ENCODE results near the gene ARMH3.
"Not testable (repeated sequence)": the region's sequence is repeated elsewhere in the genome, so short reads cannot be mapped to it uniquely, and the experiment has no call there.

The ARMH3 gene

DNA sequence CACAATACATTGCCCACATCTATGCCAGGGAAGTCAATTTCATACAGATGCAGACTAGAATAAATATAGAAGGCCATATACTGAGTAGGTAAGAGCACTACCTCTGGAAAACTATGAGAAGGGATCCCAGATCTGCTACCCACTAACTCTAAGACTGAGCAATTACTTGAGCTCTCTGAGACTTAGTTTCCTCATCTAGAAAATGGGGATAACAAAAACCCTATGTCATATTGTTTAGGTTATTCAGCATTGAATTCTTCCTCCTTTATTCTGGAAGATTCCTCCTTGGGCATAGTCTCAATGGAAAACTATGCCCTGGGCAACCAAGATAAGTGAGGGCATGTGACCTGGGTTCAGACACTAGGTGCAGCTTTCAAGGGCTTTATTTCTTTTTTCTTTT lies 4.0 kb upstream of the ARMH3 start:
- no peak overlapping the region for H3K4me3 ChIP-seq (ENCODE audit: low read length)
- DNase-seq (ENCODE audit: low read depth, low spot score): no peak

DNA sequence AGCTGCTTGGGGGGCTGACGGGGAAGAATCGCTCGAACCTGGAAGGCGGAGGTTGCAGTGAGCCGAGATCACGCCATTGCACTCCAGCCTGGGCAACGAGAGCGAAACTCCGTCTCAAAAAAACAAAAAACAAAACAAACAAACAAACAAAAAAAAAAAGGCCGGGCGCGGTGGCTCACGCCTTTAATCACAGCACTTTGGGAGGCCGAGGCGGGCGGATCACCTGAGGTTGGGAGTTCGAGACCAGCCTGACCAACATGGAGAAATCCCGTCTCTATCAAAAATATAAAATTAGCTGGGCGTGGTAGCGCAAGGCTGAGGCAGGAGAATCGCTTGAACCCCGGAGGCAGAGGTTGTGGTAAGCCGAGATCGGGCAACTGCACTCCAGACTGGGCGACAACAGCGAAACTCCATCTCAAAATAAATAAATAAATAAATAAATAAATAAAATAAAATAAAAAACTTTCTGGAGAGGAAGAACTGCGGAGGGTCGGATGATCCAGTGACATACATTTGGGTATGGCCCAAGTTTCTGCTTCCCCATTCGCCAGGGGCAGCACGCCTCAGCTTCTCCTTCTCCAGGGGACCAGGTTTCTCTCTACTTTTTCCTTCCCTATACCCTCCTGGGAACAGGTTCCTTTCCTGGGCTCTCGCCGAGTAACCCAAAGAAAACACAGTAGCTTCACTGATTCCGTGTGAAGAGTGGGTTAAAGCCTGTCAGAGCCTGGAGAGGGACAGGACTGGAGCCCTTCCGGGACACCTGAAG lies 909 bp downstream of the ARMH3 start:
- not testable (repeated sequence) for DNase-seq (ENCODE audit: low read depth, low spot score)
- peak overlapping the region; percentile 83 for H3K4me3 ChIP-seq (ENCODE audit: low read length)

DNA sequence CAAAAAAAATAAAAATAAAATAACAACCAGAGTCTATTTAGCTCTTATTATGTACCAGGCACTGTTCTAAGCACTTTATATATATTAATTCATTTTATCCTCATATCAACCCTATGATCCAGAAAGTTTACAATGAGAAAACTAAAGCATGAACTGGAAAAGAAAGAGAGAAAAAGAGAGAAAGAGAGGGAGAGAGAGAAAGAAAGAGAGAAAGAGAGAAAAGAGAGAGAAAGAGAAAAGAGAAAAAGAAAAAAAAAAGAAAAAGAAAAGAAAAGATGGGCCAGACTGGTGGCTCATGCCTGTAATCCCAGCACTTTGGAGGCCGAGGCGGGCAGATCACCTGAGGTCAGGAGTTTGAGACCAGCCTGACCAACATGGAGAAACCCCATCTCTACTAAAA lies 9.9 kb downstream of the ARMH3 start:
- no peak for DNase-seq (ENCODE audit: low read depth, low spot score)
- no peak overlapping the region for H3K4me3 ChIP-seq (ENCODE audit: low read length)

DNA sequence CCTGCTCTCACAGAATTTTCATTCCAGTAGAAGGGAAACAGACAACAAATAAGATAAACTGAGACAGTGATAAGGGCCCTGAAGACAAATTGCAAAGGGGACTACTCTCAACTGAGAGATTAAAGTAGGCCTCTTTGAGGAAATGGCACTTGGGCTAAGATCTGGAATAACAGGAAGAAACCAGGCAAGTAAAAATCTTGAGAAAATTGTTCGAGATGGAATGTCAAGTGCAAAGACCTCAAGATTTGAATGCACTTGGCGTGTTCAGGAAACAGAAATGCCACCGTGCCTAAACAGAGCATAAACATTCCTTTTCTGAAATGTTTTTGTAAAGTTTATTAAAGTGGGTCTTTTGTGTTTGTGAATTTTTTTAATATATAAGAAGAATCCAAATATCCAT lies 10.7 kb downstream of the ARMH3 start:
- H3K4me3 ChIP-seq (ENCODE audit: low read length): no peak overlapping the region
- DNase-seq (ENCODE audit: low read depth, low spot score): no peak

GRCh38 chr10:102040305-102041050 lies 15.5 kb downstream of the ARMH3 start:
- no peak for DNase-seq (ENCODE audit: low read depth, low spot score)

DNA sequence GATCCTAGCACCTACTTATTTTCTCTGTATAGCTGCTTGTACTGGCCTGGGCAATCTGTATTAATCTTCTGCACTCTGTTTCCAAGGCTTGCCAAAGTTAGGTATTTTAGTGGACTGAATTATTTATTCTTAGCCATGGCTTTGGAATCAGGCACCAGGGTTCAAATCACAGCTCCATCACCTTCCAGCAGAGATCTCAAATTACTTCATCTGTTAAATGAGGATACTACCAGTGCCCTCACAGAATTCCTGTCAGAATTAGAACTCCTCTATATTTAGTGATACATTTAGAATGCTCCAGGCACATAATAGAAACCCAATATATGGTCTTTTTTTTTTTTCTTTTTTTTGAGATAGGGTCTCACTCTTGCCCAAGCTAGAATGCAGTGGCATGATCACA lies 17.6 kb downstream of the ARMH3 start:
- DNase-seq (ENCODE audit: low read depth, low spot score): no peak
- no peak overlapping the region for H3K4me3 ChIP-seq (ENCODE audit: low read length)

More at GRCh38 chr10:102040305-102041050, 15.5 kb downstream of the ARMH3 start:
- no peak overlapping the region for H3K4me3 ChIP-seq (ENCODE audit: low read length)

- H3K4me3 ChIP-seq (ENCODE audit: low read length); DNase-seq (ENCODE audit: low read depth, low spot score): not testable (repeated sequence)
Measured at GRCh38 chr10:102035807-102036206, 20.2 kb downstream of the ARMH3 start.

DNA sequence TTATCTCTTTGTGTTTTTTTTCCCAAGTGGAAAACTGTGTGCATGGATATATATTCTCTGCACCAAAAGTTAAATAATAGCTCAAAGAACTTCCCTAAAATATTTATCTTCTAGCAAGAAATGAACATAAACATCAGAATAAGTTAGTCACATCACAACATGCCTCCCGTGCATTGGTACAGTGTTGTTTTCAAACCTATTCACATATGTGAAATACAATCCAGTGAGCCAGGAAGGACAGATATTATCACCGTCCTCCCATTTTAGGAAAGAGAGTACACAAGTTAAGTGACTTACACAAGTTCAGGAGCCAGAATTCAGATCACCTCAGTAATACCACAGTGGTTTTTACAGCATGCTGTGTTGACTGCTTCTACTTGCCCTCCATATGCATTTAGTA lies 22.2 kb downstream of the ARMH3 start:
- no peak overlapping the region for H3K4me3 ChIP-seq (ENCODE audit: low read length)
- DNase-seq (ENCODE audit: low read depth, low spot score): no peak

DNA sequence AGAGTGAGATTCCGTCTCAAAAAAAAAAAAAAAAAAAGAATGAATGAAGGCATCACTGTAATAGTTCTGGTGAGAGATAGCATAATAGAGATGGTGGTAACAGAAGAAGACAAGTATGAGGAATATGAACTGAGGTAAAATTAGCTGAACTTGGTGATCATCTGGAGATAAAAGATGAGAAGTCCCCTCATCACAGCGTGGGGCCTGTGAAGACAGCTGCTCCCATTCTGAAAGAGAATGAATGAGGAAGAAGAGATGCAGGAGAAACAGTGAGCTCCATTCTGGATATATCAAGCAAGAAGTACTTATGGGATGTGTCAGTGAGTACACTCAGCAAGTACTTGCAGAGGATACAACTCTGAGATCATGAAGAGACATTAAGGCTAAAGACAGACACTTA lies 28.7 kb downstream of the ARMH3 start:
- H3K4me3 ChIP-seq (ENCODE audit: low read length): no peak overlapping the region
- no peak for DNase-seq (ENCODE audit: low read depth, low spot score)

- no peak for DNase-seq (ENCODE audit: low read depth, low spot score)
Measured at GRCh38 chr10:102024799-102025198, 31.2 kb downstream of the ARMH3 start.

GRCh38 chr10:102020938-102021337 lies 35.0 kb downstream of the ARMH3 start:
- peak; percentile 45 for DNase-seq (ENCODE audit: low read depth, low spot score)
- H3K4me3 ChIP-seq (ENCODE audit: low read length): no peak overlapping the region

More at GRCh38 chr10:102024799-102025198, 31.2 kb downstream of the ARMH3 start:
- H3K4me3 ChIP-seq (ENCODE audit: low read length): no peak overlapping the region

- H3K4me3 ChIP-seq (ENCODE audit: low read length): no peak overlapping the region
- no peak for DNase-seq (ENCODE audit: low read depth, low spot score)
Measured at GRCh38 chr10:102017295-102017694, 38.7 kb downstream of the ARMH3 start.

DNA sequence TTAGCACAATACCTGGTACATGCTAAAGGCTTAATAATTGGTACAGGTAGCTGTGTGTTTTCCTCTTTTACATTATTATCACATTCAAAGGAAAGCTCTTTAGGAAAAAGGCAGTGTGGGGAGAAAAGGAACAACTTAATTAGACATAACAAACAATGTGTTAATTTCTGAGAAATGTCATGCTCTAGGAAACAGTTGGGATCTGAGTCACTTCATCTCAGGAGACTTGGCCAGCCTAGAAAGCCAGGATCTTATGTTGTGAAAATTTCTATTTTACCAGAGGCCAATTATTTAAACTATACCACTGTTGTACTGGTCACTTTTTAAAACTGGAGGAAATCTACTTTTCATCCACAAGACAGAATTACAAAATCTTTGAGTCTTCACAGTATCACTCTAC lies 39.6 kb downstream of the ARMH3 start:
- no peak overlapping the region for H3K4me3 ChIP-seq (ENCODE audit: low read length)
- DNase-seq (ENCODE audit: low read depth, low spot score): no peak

- DNase-seq (ENCODE audit: low read depth, low spot score): no peak
- no peak overlapping the region for H3K4me3 ChIP-seq (ENCODE audit: low read length)
Measured at GRCh38 chr10:102010961-102011360, 45.0 kb downstream of the ARMH3 start.

- peak; percentile 67 for DNase-seq (ENCODE audit: low read depth, low spot score)
- H3K4me3 ChIP-seq (ENCODE audit: low read length): no peak overlapping the region
Measured at GRCh38 chr10:102009801-102010425, 46.1 kb downstream of the ARMH3 start.

GRCh38 chr10:102007796-102008195 lies 48.2 kb downstream of the ARMH3 start:
- no peak for DNase-seq (ENCODE audit: low read depth, low spot score)

GRCh38 chr10:102007031-102007430 lies 48.9 kb downstream of the ARMH3 start:
- not testable (repeated sequence) for DNase-seq (ENCODE audit: low read depth, low spot score); H3K4me3 ChIP-seq (ENCODE audit: low read length)

More at GRCh38 chr10:102007796-102008195, 48.2 kb downstream of the ARMH3 start:
- H3K4me3 ChIP-seq (ENCODE audit: low read length): no peak overlapping the region

DNA sequence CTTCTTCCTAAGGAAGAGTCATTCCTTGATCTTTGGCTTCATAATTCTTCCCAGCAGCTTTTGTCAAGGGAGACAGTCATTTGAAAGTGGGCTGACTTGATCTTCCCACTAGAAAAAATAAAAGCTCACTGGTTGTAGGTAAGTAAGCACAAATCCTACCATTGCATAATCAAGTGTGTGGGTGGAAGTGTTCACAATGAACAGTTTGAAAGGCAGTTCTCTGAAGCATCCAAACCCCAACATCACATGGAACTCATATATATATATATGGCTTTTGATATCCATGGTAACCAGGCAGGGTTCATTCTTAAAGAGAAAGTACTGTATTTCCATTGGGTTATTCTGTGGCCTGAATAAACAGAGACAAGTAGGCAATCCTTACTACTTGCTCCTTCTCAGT lies 51.6 kb downstream of the ARMH3 start:
- no peak overlapping the region for H3K4me3 ChIP-seq (ENCODE audit: low read length)
- no peak for DNase-seq (ENCODE audit: low read depth, low spot score)

DNA sequence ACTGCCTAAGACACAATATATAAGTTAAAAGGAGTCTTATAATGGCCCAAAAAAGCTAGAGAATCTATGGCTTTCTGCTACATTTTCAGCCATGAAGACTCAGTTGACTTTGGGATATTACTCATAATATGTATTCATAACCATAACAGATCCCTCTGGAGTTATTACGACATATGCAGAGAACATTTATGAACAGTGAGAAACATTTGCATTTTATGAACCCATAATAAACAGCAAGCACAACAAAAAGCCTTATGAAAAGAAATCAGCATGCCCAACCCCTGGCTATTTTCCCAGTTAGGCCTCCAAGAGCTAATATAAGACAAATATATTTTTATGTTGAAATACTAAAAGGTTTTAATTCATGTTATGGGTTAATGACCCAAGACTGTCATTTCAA lies 52.4 kb downstream of the ARMH3 start:
- H3K4me3 ChIP-seq (ENCODE audit: low read length): no peak overlapping the region
- no peak for DNase-seq (ENCODE audit: low read depth, low spot score)

GRCh38 chr10:102001435-102002068 lies 54.4 kb downstream of the ARMH3 start:
- no peak overlapping the region for H3K4me3 ChIP-seq (ENCODE audit: low read length)
- DNase-seq (ENCODE audit: low read depth, low spot score): no peak
